Right lobe of liver (tissue), 6 donors: ENCODE measurements around the gene SIX5. TPM values are rescaled to one million over a fixed set of nuclear protein-coding genes. Genes with fewer than 3 reads are reported as not detected.
A peak's percentile ranks its signal among the peaks of the same experiment; 100 is the strongest.
"Not testable (repeated sequence)": the region's sequence is repeated elsewhere in the genome, so short reads cannot be mapped to it uniquely, and the experiment has no call there.

ENCODE experiments used
- ATAC-seq, 4 donors: fragments of 200-7000 bp; cut with Tn5 transposase; one replicate each; pipeline ENCODE4 v1.9.1; 2020; ENCODE audit warnings: mild to moderate bottlenecking in 4 of 4, moderate library complexity in 4 of 4
- DNase-seq, 3 donors: peaks; one replicate each; pipeline ENCODE4 v3.0.0-alpha.2; 2020
- H3K27ac ChIP-seq, 3 donors: fragments of 200-600 bp; one replicate each; pipeline ENCODE4 v1.8.0; 2022
- H3K27me3 ChIP-seq, 2 donors: fragments of 200-600 bp; one replicate each; pipeline ENCODE4 v1.8.0; 2022
- H3K36me3 ChIP-seq, 4 donors: fragments of 200-600 bp; sonication (generic) in 1 of 4; one replicate each; pipeline versions ENCODE4 v1.5.1 to v1.8.0; 2017 to 2022; ENCODE audit warnings: control low read depth in 1 of 4
- H3K4me1 ChIP-seq, 4 donors: fragments of 200-600 bp; sonication (generic) in 1 of 4; one replicate each; pipeline versions ENCODE4 v1.5.1 to v1.8.0; 2017 to 2022; ENCODE audit warnings: control low read depth in 1 of 4
- H3K4me3 ChIP-seq, 3 donors: fragments of 200-600 bp; one replicate each; pipeline ENCODE4 v1.8.0; 2022
- H3K9me3 ChIP-seq, 4 donors: fragments of 200-600 bp; sonication (generic) in 1 of 4; one replicate each; pipeline versions ENCODE4 v1.5.1 to v1.8.0; 2017 to 2022; ENCODE audit warnings: control low read depth in 1 of 4
- CTCF ChIP-seq, 4 donors: fragments of 200-600 bp in 3 of 4; fragments of 450-650 bp in 1 of 4; IDR thresholded peaks; one replicate each; pipeline versions ENCODE4 v1.5.1 to v1.8.0; 2016 to 2022; ENCODE audit warnings: antibody characterized with exemption in 4 of 4, mild to moderate bottlenecking in 2 of 4
- POLR2A ChIP-seq: fragments of 450-650 bp; IDR thresholded peaks from one replicate; pipeline ENCODE4 v1.6.1; 2017; ENCODE audit warnings: antibody characterized with exemption, mild to moderate bottlenecking
- WGBS: methylation state at CpG from one replicate; pipeline ENCODE4 v1.1.6; 2018; ENCODE audit warnings: low coverage, low lambda C conversion rate; ENCODE audit not compliant: insufficient coverage; ENCODE audit errors: missing lambda C conversion rate; 5-methylcytosine and 5-hydroxymethylcytosine counted together
- intact Hi-C, 2 donors: fragments of 100-400 bp; cut with DNase I; formaldehyde crosslinking; loops; one replicate each; pipeline versions ENCODE4 v1.11.2 to v1.14.1; 2022
- total RNA-seq, 6 experiments: library from RNA; depleted of rRNA in 2 of 6; stranded (reverse); fragments of >200 nt in 2 of 6; fragmentation: NEBNext Ultra II Directional in 3 of 6; extraction: Animal tissue kit (Norgen Biotek cat#: 25700) in 3 of 6; gene quantifications; one replicate each; pipeline versions ENCODE4 v1.1.0 to v1.2.4, GENCODE V29; 2016 to 2023
- donor health status: DM: no; HTN: yes; CAD: no.
- donor health status: DM: no; HTN: no; CAD: no.
- donor health status: DM: no; HTN: no; CAD: no.
- donor health status: DM: no; HTN: yes; CAD: no.
- donor health status: DM: no; HTN: yes; CAD: no.

SIX5 gene
- total RNA-seq, 6 experiments from 2014 or later, result 7.8 to 11.6 (median 9.5) TPM

DNA sequence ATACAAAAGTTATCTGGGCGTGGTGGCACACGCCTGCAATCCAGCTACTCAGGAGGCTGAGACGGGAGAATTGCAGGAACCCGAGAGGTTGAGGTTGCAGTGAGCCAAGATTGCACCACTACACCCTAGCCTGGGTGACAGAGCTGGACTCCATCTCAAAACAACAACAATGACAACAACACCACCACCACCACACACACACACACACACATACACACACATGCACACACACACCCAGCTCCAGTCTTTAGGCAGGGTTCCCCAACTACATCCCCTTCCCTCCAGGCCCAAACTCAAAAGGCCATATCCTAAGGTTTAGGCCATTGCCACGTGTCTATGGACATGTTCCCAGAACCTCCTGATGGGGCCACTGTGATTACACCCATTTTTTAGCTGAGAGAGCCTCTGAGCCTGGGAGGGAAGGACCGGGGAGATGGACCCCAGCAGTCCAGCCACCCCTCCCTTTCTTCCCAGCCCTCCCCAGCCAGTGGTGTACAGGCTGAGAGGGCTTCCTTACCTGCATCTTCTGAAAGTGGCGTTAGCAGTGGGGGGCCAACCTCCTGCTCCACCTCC lies 32.6 kb upstream of the SIX5 start:
- no peaks in the 10 kb centered on the region for H3K9me3 ChIP-seq
- TF ChIP-seq POLR2A (no peak), CTCF (IDR thresholded peaks at IDR 0.05) (no peak)
- ATAC-seq (no peak), DNase-seq (no peak)
- H3K27ac ChIP-seq, result no peak overlapping the region
- H3K4me1 ChIP-seq, result peaks cover 0 to 8% (median 0%) of the 10 kb centered on the region in 4 donors
- H3K36me3 ChIP-seq, result no peaks in the 10 kb centered on the region
- no peaks in the 10 kb centered on the region for H3K27me3 ChIP-seq
- 79% methylated on average over 3 of the region's 7 CpGs for WGBS
- H3K4me3 ChIP-seq, result no peak overlapping the region
- intact Hi-C loops, result no loop called here

DNA sequence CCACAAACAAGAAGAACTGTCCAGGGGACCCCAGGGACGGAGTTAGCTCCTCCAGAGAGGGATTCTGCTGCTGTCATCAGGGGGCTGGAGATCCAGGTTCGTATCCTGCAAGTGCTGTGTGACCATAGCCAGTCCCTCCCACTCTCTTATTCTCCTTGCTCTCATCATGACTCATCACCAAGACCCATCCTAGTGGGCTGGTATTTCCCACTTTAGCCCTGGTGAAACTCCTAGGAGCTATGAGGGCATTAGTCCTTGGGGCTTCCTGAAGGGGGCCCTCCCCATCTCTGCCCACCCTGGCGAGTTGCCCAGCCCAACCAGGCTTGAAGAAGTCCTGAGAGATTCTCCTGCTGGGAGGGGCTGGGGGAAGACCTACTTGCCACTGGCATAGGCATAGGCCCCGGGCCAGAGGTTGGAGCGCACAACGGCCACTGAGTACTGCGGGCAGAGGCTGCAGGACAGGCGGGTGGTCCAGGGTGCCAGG lies 31.1 kb upstream of the SIX5 start:
- H3K4me3 ChIP-seq, result no peak overlapping the region
- H3K36me3 ChIP-seq, result no peaks in the 10 kb centered on the region
- H3K27ac ChIP-seq, result no peak overlapping the region
- intact Hi-C loops, result no loop called here
- WGBS, result 20% methylated on average over 1 of the region's 8 CpGs
- TF ChIP-seq POLR2A (no peak), CTCF (IDR thresholded peaks at IDR 0.05) (no peak)
- H3K9me3 ChIP-seq, result no peaks in the 10 kb centered on the region
- H3K4me1 ChIP-seq, result peaks cover 0 to 8% (median 0%) of the 10 kb centered on the region in 4 donors
- DNase-seq (no peak), ATAC-seq (no peak)
- no peaks in the 10 kb centered on the region for H3K27me3 ChIP-seq

GRCh38 chr19:45799541-45799940 lies 30.5 kb upstream of the SIX5 start:
- H3K4me1 ChIP-seq, H3K4me3 ChIP-seq, H3K36me3 ChIP-seq, intact Hi-C loops, DNase-seq, H3K27me3 ChIP-seq, ATAC-seq, H3K9me3 ChIP-seq, H3K27ac ChIP-seq: not testable (repeated sequence)
- 73% methylated on average over 3 of the region's 5 CpGs for WGBS

GRCh38 chr19:45798995-45799517 lies 30.0 kb upstream of the SIX5 start:
- intact Hi-C loops, result no loop called here
- ATAC-seq (peak; percentile 80 to 92 (median 91)), DNase-seq (no peak)
- WGBS, result 4% methylated on average over 9 of the region's 10 CpGs
- H3K27ac ChIP-seq, result no peak overlapping the region
- TF ChIP-seq POLR2A (no peak), CTCF (IDR thresholded peaks at IDR 0.05) (peak; percentile 82 to 89 (median 84))
- H3K36me3 ChIP-seq, result no peaks in the 10 kb centered on the region
- H3K4me1 ChIP-seq, result peaks cover 0 to 8% (median 0%) of the 10 kb centered on the region in 4 donors
- no peaks in the 10 kb centered on the region for H3K9me3 ChIP-seq
- no peaks in the 10 kb centered on the region for H3K27me3 ChIP-seq
- no peak overlapping the region for H3K4me3 ChIP-seq

GRCh38 chr19:45794627-45795026 lies 25.6 kb upstream of the SIX5 start:
- H3K4me1 ChIP-seq, result peaks cover 0 to 22% (median 2%) of the 10 kb centered on the region in 4 donors
- ATAC-seq, result no peak
- intact Hi-C loops, result no loop called here
- no peak for TF ChIP-seq POLR2A
- no peaks in the 10 kb centered on the region for H3K27me3 ChIP-seq
- no peaks in the 10 kb centered on the region for H3K9me3 ChIP-seq
- no peaks in the 10 kb centered on the region for H3K36me3 ChIP-seq
- WGBS, result 70% methylated on average over 2 of the region's 2 CpGs
- H3K27ac ChIP-seq, result no peak overlapping the region
- no peak overlapping the region for H3K4me3 ChIP-seq
- no peak for DNase-seq
